NT2/D1 (cell line): ENCODE results near the gene FBXW4.

Experiments used
- SUZ12 ChIP-seq: IDR thresholded peaks from 2 replicates; pipeline ENCODE4 v1.6.1; 2011; ENCODE audit not compliant: insufficient read length, insufficient read depth; ENCODE audit errors: extremely low read depth
- YY1 ChIP-seq: IDR thresholded peaks from 2 replicates; pipeline ENCODE4 v1.6.1; 2011; ENCODE audit not compliant: insufficient read length, insufficient read depth
- ZNF274 ChIP-seq: IDR thresholded peaks from 2 replicates; pipeline ENCODE4 v1.6.1; 2011; ENCODE audit warnings: mild to moderate bottlenecking, low read depth, low read length

GRCh38 chr10:101668566-101668965 is 26.4 kb downstream of the FBXW4 start:
- TF ChIP-seq ZNF274 (no peak), YY1 (no peak), SUZ12 (no peak)
